Neural cell (in vitro differentiated cells): ENCODE measurements around the gene LRP1-AS.

ENCODE experiments used
- CTCF ChIP-seq: fragments of 450-650 bp; IDR thresholded peaks from 2 replicates; pipeline ENCODE4 v1.5.1; 2014; ENCODE audit warnings: antibody characterized with exemption, mild to moderate bottlenecking, moderate library complexity; ENCODE audit not compliant: poor library complexity, severe bottlenecking
- EP300 ChIP-seq: fragments of 450-650 bp; conservative IDR thresholded peaks from 2 replicates; pipeline ENCODE4 v1.6.1; 2014; ENCODE audit warnings: antibody characterized with exemption, mild to moderate bottlenecking, moderate library complexity; ENCODE audit not compliant: poor library complexity, severe bottlenecking
- EZH2 ChIP-seq: fragments of 200-600, 300-800 bp; shearing (Covaris generic), sonication (generic); IDR thresholded peaks from 2 replicates; pipeline ENCODE4 v1.6.1; 2014; ENCODE audit warnings: antibody characterized with exemption, low read length, borderline replicate concordance, mild to moderate bottlenecking; ENCODE audit not compliant: insufficient read depth, poor library complexity, severe bottlenecking
- MXI1 ChIP-seq: fragments of 450-650 bp; conservative IDR thresholded peaks from 2 replicates; pipeline ENCODE4 v1.6.1; 2014; ENCODE audit warnings: antibody characterized with exemption, mild to moderate bottlenecking; ENCODE audit not compliant: poor library complexity, severe bottlenecking
- POLR2AphosphoS5 ChIP-seq: IDR thresholded peaks from 2 replicates; pipeline ENCODE4 v1.6.1; 2012
- RAD21 ChIP-seq: fragments of 450-650 bp; conservative IDR thresholded peaks from 2 replicates; pipeline ENCODE4 v1.6.1; 2014; ENCODE audit warnings: antibody characterized with exemption, mild to moderate bottlenecking, moderate library complexity
- SMC3 ChIP-seq: fragments of 450-650 bp; conservative IDR thresholded peaks from 2 replicates; pipeline ENCODE4 v1.6.1; 2014; ENCODE audit warnings: antibody characterized with exemption, mild to moderate bottlenecking, moderate library complexity; ENCODE audit not compliant: poor library complexity
- TAF1 ChIP-seq: IDR thresholded peaks from 2 replicates; pipeline ENCODE4 v1.6.1; 2012; ENCODE audit warnings: low read depth
- TF ChIP-seq, protein P1 (sequence below): IDR thresholded peaks from 2 replicates; pipeline ENCODE4 v1.6.1; 2012; ENCODE audit warnings: borderline replicate concordance

- TF ChIP-seq CTCF (no peak), POLR2AphosphoS5 (no peak), RAD21 (no peak), EP300 (no peak), MXI1 (no peak), EZH2 (no peak), TAF1 (no peak), SMC3 (no peak)
- TF ChIP-seq, protein P1, sequence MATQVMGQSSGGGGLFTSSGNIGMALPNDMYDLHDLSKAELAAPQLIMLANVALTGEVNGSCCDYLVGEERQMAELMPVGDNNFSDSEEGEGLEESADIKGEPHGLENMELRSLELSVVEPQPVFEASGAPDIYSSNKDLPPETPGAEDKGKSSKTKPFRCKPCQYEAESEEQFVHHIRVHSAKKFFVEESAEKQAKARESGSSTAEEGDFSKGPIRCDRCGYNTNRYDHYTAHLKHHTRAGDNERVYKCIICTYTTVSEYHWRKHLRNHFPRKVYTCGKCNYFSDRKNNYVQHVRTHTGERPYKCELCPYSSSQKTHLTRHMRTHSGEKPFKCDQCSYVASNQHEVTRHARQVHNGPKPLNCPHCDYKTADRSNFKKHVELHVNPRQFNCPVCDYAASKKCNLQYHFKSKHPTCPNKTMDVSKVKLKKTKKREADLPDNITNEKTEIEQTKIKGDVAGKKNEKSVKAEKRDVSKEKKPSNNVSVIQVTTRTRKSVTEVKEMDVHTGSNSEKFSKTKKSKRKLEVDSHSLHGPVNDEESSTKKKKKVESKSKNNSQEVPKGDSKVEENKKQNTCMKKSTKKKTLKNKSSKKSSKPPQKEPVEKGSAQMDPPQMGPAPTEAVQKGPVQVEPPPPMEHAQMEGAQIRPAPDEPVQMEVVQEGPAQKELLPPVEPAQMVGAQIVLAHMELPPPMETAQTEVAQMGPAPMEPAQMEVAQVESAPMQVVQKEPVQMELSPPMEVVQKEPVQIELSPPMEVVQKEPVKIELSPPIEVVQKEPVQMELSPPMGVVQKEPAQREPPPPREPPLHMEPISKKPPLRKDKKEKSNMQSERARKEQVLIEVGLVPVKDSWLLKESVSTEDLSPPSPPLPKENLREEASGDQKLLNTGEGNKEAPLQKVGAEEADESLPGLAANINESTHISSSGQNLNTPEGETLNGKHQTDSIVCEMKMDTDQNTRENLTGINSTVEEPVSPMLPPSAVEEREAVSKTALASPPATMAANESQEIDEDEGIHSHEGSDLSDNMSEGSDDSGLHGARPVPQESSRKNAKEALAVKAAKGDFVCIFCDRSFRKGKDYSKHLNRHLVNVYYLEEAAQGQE: no peak
These were observed 23.6 kb downstream of the LRP1-AS start for GRCh38 chr12:57123813-57124212.
